NCI-H82 treated with DMSO at 0.1 percent for 48 hours (cell line): ENCODE measurements around the gene PMVK.
"Not testable (repeated sequence)": the region's sequence is repeated elsewhere in the genome, so short reads cannot be mapped to it uniquely, and the experiment has no call there.

Experiments used
- DNase-seq: peaks from one replicate; lab custom pipeline; 2025; ENCODE audit not compliant: unreplicated experiment; lab: John Stamatoyannopoulos, UW

The PMVK gene

GRCh38 chr1:154925335-154926170, 11.0 kb downstream of the PMVK start:
- no peak for DNase-seq

- no peak for DNase-seq
Measured at GRCh38 chr1:154923695-154924094, 12.8 kb downstream of the PMVK start.

GRCh38 chr1:154913273-154913672, 23.2 kb downstream of the PMVK start:
- DNase-seq, result no peak

- DNase-seq, result no peak
Measured at GRCh38 chr1:154912755-154913154, 23.8 kb downstream of the PMVK start.

GRCh38 chr1:154911691-154912550, 24.6 kb downstream of the PMVK start:
- no peak for DNase-seq

- DNase-seq, result no peak
Measured at GRCh38 chr1:154910851-154911250, 25.7 kb downstream of the PMVK start.

- no peak for DNase-seq
Measured at GRCh38 chr1:154908937-154909336, 27.6 kb downstream of the PMVK start.

GRCh38 chr1:154908129-154908528, 28.4 kb downstream of the PMVK start:
- DNase-seq, result not testable (repeated sequence)

- DNase-seq, result no peak
Measured at GRCh38 chr1:154906621-154907081, 29.9 kb downstream of the PMVK start.

GRCh38 chr1:154902938-154903566, 33.5 kb downstream of the PMVK start:
- DNase-seq, result no peak

GRCh38 chr1:154901591-154901990, 34.9 kb downstream of the PMVK start:
- DNase-seq, result no peak

- DNase-seq, result no peak
Measured at GRCh38 chr1:154899041-154899440, 37.5 kb downstream of the PMVK start.

- DNase-seq, result no peak
Measured at GRCh38 chr1:154896771-154897286, 39.7 kb downstream of the PMVK start.

GRCh38 chr1:154895798-154896197, 40.7 kb downstream of the PMVK start:
- no peak for DNase-seq

GRCh38 chr1:154891452-154891851, 45.1 kb downstream of the PMVK start:
- DNase-seq, result no peak

- DNase-seq, result no peak
Measured at GRCh38 chr1:154888757-154889156, 47.8 kb downstream of the PMVK start.

GRCh38 chr1:154886281-154887015, 50.1 kb downstream of the PMVK start:
- DNase-seq, result no peak

- DNase-seq, result no peak
Measured at GRCh38 chr1:154884869-154885701, 51.4 kb downstream of the PMVK start.
